ENCODE data around the gene MTHFD1L.
"Not testable (repeated sequence)": the region's sequence is repeated elsewhere in the genome, so short reads cannot be mapped to it uniquely, and the experiment has no call there.

The MTHFD1L gene

DNA sequence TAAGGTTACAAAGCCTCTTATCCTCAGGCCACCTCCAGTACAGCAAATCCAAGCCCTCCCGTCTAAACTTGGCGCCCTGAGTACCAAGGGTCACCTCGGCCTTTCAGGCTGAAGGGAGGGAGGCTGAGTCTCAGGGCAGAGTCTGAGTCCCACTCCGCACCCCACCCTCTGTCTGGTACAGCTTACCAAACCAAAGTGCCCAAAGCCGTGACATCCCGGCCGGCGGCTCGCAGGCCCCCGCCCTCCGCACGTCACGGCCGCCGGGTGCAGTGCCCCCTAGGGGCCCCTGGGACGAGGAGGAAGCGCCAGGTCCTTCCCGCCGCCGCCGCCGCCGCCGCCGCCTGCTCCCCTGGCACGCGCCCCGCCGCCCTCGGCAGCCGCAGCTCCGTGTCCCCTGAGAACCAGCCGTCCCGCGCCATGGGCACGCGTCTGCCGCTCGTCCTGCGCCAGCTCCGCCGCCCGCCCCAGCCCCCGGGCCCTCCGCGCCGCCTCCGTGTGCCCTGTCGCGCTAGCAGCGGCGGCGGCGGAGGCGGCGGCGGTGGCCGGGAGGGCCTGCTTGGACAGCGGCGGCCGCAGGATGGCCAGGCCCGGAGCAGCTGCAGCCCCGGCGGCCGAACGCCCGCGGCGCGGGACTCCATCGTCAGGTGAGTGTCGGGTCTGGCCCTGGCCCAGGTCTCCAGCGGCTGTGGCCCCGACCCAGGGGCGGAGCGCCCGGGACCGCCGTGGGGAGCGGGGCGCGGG, at the start of gene MTHFD1L:
MTHFD1L (plus strand) TSS at position 297 of the 741 bp plus-strand sequence; CDS start at position 418, 121 bp downstream.
- peak; percentile 75 for DNase-seq

DNA sequence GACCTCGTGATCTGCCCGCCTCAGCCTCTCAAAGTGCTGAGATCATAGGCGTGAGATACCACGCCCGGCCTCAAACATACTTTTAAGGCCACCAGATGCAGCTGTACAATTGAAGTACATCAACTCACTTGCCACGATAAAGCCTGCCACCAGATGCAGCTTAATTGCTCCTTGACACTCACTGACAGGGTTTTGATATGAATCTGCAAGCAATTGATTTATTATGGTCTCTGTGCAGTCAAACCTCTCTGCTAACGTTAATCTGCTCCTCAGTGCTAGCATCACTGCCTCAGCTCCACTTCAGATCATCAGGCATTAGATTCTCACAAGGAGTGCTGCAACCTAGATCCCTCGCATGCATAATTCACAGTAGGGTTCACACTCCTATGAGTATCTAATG, 48.9 kb upstream of the MTHFD1L start:
- DNase-seq = not testable (repeated sequence)

DNA sequence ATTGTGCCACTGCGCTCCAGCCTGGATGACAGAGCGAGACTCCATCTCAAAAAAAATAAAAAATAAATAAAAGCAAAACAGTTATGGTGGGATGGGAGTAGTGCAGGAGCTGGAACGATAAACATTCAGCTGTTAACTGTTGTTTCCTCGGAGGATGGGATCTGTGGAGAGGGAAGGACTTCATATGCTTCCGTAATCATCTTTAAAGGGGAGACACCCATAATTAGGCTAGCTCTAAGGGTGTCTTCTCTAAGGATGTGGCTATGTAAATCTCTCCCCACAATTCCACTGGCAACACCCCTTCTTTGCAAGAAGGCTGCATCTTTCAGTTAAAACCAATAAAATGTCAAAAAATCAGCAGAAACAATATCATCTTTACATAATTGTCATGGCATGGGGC, 42.6 kb upstream of the MTHFD1L start:
- no peak for DNase-seq

DNA sequence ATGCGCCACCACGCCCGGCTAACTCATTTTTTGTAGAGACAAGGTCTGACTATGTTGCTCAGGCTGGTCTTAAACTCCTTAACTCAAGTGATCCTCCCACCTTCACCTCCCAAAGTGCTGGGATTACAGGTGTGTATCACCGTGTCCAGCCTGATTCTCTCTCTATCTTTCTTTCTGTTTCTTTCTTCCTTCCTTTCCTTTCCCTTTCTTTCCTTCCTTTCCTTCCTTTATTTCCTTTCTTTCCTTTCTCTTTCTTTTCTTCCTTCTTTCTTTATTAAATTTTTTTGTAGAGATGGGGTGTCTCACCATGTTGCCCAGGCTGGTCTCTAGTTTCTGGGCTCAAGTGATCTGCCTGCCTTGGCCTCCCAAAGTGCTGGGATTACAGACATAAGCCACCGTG, 38.7 kb upstream of the MTHFD1L start:
- no peak for DNase-seq

DNA sequence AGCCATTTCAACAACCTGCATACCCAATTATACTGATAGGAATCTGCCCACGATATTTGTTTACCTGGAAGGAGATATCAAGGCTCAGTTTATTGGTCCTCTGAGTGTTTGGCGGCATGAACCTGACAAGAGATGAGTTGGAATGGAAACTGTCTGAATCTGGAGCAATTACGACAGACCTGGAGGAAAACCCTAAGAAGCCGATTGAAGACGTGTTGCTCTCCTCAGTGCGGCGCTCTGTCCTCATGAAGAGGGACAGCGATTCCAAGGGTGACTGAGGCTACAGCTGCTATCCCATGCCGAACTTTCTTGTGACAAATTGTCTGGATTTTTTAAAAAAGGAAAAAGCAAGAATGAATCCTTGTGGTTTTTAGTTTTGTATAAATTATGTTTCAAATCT, 37.4 kb upstream of the MTHFD1L start:
- DNase-seq = not testable (repeated sequence)

DNA sequence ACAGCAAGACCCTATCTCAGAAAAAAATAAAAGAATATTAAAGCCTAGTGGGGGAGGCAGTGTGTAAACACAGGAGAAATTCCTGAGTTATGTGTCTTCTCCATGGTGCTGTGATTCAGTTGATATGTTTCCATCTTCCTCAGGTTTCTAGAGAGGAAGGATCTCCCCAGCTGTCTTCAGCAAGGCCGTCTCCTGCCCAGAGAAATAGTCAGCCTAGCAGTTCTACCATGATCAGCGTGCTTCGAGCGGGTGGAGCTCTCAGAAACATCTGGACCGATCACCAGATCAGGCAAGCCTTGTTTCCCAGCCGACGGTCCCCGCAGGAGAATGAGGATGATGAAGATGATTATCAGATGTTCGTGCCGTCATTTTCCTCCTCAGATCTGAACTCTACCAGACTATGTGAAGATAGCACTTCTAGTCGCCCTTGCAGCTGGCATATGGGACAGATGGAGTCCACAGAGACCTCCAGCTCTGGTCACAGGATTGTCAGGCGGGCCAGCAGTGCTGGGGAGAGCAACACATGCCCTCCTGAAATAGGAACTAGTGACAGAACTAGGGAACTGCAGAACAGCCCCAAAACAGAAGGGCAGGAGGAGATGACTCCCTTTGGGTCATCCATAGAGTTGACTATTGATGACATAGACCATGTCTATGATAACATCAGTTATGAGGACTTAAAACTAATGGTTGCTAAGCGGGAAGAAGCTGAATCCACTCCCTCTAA, 34.9 kb upstream of the MTHFD1L start:
- DNase-seq = no peak

DNA sequence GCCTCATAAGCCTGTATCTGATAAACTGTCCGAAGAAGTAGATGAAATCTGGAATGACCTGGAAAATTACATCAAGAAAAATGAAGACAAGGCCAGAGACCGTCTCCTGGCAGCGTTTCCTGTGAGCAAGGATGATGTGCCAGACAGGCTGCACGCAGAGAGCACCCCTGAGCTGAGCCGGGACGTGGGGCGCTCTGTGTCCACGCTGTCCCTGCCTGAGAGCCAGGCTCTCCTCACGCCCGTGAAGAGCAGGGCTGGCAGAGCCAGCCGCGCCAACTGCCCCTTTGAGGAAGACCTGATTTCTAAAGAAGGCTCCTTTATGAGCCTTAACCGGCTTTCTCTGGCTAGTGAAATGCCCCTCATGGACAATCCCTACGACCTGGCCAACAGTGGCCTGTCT, 33.9 kb upstream of the MTHFD1L start:
- DNase-seq = no peak

DNA sequence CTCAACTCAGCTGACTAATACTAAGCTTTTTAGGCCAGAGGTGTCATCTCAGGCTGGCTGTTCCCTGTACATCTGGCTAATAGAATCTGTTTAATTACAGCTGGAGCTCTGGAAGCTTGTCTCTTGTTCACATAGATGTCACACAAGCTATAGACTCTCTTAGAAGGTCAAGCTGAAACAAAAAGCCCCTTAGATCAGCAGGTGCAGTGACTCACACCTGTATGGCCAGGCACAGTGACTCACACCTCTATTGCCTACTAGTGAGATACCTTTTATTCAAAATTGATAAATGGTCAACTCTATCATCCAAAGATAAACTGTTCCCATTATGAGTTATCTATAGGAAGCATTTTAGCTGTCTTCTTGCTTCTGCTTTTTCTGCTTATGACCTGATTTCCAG, 29.9 kb upstream of the MTHFD1L start:
- no peak for DNase-seq

DNA sequence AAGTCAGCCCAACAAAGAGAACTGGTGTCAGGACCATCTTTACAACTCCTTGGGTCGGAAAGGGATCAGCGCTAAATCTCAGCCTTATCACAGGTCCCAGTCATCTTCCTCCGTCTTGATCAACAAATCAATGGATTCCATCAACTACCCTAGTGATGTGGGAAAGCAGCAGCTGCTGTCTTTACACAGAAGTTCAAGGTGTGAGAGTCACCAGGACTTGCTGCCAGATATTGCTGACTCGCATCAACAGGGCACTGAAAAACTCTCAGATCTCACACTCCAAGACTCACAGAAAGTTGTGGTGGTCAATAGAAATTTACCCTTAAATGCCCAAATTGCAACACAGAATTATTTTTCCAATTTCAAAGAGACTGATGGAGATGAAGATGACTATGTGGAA, 25.3 kb upstream of the MTHFD1L start:
- DNase-seq = no peak

DNA sequence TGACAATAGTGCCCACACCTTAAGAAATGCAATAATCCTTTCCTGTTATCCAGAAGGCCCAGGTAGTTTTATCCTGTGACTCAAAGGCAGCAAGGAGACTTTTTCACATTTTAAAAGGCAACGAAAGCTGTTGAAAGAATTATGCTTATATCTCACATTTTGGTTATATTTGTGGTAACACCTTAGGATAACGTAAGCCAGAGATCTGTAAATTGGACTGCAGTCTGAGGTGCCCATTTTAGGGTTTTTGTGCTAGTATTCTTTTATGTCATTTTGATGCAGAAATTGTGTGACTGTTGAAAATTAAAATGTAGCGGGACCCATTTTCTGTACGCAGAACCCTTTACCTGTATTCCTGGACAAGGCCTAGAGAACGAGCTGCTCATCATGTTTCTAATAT, 24.3 kb upstream of the MTHFD1L start:
- DNase-seq = no peak

DNA sequence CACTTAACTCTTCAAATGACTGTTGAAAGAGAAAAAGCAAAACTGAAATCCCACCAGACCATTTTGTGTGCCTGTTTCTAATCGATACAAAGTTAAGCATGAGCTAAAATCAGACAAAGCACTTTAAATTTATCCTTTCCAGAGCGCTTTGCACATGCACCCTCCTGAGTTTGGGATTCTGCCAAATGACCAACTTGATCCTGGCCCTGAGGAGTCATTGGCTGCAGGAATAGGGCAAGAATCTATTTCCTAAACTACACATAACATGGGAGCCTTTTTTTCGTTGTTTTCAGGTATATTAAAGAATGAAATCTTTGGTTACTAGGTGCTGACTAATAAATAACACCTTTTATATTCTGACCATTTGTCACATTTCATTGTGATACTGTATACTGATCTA, 23.8 kb upstream of the MTHFD1L start:
- DNase-seq = no peak

DNA sequence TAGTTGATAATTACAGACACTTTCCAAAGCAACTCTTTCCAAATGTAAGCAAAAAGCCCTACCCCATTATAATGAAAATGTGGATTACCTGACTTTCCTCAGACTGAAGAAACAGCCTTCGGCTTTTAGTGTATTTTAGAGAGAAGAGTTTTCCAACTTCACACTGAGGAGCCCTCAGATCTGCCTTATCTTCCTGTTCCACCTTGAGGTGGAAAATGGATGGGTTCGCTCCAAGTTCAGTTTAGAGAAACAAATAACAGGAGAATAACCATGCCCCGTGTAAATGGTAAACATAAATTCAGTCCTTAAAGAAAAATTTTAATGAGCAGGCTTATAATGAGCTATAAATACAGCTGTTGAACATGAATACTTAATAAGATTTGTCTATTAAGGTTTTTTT, 21.1 kb upstream of the MTHFD1L start:
- no peak for DNase-seq

DNA sequence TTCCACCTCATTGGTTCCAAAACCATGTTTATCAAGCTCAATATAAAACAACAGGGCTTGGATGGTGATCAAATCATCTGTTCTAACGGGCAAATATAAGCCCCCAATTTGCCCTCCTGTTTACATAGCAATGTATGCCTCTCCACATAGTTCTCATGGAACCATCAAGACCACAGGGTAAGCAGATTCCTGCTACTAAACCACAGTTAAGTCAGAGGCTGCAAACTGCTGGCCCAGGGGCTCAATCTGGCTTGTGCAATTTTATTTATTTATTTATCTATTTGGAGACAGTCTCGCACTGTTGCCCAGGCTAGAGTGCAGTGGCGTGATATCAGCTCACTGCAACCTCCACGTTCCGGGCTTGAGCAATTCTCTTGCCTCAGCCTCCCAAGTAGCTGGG, 18.9 kb upstream of the MTHFD1L start:
- DNase-seq = no peak

DNA sequence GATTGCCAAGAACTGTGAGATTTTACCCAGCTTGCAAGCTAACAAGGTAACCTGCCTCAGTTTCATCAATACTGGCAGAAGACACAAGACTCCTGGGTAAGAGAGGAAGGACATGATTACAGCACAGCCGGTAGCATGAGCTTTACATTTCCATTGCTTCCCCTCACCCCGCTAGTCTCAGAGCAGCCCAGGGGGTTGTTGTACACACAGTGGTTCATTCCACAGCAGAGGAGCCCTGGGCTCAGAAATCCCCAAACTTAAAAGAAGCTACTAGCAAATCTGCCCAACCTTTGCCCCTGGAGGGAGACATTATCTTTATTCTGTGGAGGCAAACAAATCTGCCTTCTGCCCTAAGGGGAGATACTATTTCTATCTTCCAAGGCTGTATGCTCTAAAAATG, 17.1 kb upstream of the MTHFD1L start:
- no peak for DNase-seq

DNA sequence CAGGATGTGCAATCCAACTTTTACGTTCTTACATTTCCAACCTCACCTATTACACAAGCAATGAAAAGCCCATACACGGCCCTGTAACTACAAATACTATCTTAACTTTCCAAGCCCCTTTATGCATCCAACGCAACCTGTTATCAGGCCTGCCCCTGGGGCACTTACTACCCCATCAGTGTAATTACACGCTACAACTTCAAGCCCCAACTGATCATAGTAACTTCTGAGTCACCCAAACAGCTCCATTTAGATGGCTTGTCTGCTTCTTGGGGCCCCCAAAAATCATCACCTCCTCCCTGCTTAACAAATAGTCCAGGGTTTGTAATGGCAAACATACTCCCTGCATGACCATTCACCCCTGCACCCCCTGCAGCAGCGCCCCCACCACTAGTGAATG, 11.1 kb upstream of the MTHFD1L start:
- not testable (repeated sequence) for DNase-seq

DNA sequence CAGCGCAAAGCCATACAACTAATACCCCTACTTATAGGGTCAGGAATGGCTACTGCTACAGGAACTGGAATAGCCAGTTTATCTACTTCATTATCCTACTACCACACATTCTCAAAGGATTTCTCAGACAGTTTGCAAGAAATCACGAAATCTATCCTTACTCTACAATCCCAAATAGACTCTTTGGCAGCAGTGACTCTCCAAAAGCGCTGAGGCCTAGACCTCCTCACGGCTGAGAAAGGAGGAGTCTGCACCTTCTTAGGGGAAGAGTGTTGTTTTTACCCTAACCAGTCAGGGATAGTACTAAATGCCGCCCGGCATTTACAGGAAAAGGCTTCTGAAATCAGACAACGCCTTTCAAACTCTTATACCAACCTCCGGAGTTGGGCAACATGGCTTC, 10.3 kb upstream of the MTHFD1L start:
- not testable (repeated sequence) for DNase-seq

DNA sequence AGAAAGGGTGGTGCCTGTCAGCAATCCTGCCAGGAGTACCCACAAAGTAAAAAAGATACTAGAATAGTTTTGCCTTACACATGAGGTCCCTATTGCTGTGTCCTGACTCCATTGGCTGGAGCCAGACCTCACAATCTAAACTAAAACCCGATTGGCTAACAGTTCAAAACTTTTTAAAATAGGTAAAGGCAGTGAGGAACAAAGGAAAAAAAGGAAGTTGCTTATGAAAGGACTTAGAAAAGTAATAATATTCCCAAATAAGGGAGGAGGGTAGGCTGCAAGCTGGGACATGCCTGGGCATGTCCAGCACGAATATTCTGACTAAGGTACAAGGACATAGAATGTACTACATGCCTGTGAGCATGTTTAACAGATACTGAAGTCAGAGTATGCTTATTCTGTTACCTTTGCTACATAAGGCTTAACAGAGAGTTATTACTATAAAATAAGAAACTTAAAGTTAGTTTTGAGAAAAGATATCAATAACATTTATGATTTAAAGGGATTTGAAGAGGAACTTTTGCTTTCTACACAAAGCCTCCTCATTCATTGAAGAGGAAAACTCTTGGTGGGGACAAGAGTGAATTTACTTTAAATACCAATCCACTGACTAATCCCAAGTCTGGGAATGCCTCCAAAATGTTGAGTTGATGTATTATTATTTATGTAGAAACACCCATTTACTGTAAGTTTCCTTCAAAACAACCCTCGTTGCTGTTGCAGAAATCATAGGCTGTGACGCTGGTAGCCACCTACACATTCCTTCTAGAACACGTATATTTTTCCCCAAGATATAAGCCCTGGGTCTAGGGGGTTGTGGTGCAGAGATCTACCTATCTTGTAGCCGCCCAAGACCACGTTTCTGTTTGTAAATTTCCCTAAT, 8.2 kb upstream of the MTHFD1L start:
- no peak for DNase-seq

DNA sequence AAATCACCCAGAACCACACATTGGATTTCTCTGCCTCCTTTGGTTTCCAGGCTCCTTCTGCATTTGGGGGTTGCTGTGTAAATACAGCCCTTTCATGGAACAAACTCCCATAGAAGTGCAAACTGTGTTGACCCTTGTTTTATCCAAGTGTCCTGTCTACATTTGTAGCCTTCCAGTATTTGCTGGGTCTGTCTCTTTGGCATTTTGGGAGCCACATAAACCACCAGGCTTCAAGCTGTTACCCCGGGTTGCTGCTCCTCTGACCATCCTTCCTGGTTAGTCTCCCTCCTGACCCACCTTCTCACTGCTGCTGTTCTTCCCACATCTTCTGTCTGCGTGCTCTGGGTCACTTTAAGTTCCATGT, 7.6 kb upstream of the MTHFD1L start:
- DNase-seq = no peak

DNA sequence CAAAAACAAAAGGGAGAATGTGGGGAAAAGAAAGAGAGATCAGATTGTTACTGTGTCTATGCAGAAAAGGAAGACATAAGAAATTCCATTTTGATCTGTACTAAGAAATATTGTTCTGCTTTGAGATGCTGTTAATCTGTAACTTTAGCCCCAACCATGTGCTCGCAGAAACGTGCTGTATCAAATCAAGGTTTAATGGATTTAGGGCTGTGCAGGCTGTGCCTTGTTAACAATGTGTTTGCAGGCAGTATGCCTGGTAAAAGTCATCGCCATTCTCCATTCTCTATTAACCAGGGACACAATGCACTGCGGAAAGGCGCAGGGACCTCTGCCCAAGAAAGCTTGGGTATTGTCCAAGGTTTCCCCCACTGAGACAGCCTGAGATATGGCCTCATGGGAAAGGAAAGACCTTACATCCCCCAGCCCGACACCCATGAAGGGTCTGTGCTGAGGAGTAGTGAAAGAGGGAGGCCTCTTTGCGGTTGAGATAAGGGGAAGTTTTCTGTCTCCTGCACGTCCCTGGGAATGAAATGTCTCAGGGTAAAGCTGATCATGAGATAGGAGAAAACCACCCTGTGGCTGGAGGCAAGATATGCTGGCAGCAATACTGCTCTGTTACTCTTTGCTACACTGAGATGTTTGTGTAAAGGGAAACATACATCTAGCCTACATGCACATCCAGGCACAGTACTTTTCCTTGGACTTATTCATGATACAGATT, 3.9 kb upstream of the MTHFD1L start:
- not testable (repeated sequence) for DNase-seq

DNA sequence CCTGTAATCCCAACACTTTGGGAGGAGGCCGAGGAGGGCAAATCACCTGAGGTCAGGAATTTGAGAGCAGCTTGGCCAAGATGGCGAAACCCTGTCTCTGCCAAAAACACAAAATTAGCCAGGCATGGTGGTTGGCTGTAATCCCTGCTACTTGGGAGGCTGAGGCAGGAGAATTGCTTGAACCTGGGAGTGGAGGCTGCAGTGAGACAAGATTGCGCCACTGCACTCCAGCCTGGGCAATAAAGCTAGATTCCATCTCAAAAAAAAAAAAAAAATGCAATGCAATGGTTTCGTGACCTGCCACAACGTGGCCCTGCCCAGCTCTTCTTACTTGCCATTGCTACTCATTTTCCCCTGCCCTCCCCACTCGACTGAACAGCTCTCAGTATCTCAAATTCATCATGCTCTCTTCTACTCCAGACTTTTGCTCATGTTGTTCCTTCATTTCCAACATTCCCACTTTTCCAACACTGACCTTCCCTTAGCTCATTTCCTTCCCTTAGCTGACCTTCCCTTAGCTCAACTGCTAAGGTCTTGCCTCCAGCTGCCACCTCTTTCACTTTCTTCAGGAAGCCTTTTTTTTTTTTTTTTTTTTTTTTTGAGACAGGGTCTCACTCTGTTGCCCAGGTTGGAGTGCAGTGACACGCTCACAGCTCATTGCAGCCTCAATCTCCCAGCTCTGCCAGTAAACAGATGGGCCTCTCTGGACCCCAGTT, 2.1 kb upstream of the MTHFD1L start:
- DNase-seq = no peak

DNA sequence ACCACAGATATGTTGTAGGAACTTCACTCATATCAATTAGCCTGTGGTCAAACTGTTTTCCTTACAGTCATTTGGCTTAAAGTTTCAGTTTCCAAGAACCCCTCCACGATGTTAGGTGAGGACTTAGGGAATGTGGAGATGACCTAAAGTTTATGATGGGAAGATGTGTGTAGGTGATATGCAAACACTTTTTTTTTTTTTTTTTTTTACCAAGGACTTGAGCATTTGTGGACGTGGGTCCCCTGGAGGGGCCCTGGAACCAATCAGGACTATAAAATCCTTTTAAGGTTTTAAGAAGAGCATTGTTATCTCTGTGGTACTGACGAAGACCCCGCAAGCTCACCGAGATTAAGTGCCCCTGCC, 478 bp upstream of the MTHFD1L start:
- no peak for DNase-seq
